Neuronal stem cell (in vitro differentiated cells): ENCODE data around the gene FAM161A.
A peak's percentile ranks its signal among the peaks of the same experiment; 100 is the strongest.
"Not testable (repeated sequence)": the region's sequence is repeated elsewhere in the genome, so short reads cannot be mapped to it uniquely, and the experiment has no call there.

Experiments
- DNase-seq: peaks from one replicate; pipeline ENCODE4 v3.0.0-alpha.2; 2013; ENCODE audit warnings: low spot score
- H2AFZ ChIP-seq: one replicate; pipeline ENCODE4 v1.6.1; 2013; ENCODE audit warnings: mild to moderate bottlenecking, low read length, inconsistent platforms
- H2AK5ac ChIP-seq: 2 replicates; pipeline ENCODE4 v1.6.1; 2013; ENCODE audit warnings: low read depth, mild to moderate bottlenecking, inconsistent platforms, low read length, moderate library complexity, mixed read lengths
- H2BK120ac ChIP-seq: 2 replicates; pipeline ENCODE4 v1.6.1; 2013; ENCODE audit warnings: low read depth, mild to moderate bottlenecking, inconsistent platforms, low read length, moderate library complexity, mixed read lengths
- H2BK12ac ChIP-seq: one replicate; pipeline ENCODE4 v1.6.1; 2013; ENCODE audit warnings: low read length, inconsistent platforms
- H2BK15ac ChIP-seq: 2 replicates; pipeline ENCODE4 v1.6.1; 2013; ENCODE audit warnings: mild to moderate bottlenecking, low read length, inconsistent platforms, mixed read lengths
- H2BK5ac ChIP-seq: one replicate; pipeline ENCODE4 v1.6.1; 2013; ENCODE audit warnings: inconsistent platforms, mild to moderate bottlenecking, low read length, moderate library complexity
- H3K14ac ChIP-seq: one replicate; pipeline ENCODE4 v1.6.1; 2013; ENCODE audit warnings: low read length, inconsistent platforms
- H3K18ac ChIP-seq: 2 replicates; pipeline ENCODE4 v1.6.1; 2013; ENCODE audit warnings: low read length, inconsistent platforms
- H3K23ac ChIP-seq: 2 replicates; pipeline ENCODE4 v1.6.1; 2013; ENCODE audit warnings: low read depth, mild to moderate bottlenecking, mixed read lengths, low read length, inconsistent platforms; ENCODE audit not compliant: poor library complexity
- H3K27ac ChIP-seq: replicated peaks from 3 replicates; pipeline ENCODE4 v1.5.1; 2013; ENCODE audit warnings: low read length, inconsistent platforms
- H3K27me3 ChIP-seq, 3 experiments: 2 replicates each; pipeline ENCODE4 v1.6.1; 2013; ENCODE audit warnings: low read length in 3 of 3, mild to moderate bottlenecking in 2 of 3, inconsistent platforms in 1 of 3, low read depth in 1 of 3, mixed read lengths in 1 of 3, moderate library complexity in 1 of 3; ENCODE audit not compliant: control insufficient read depth in 3 of 3, insufficient read depth in 3 of 3
- H3K36me3 ChIP-seq, 2 donors: replicated peaks in 1 of 2; 2 replicates each; pipeline ENCODE4 v1.6.1; 2013; ENCODE audit warnings: low read length in 2 of 2; ENCODE audit not compliant: control insufficient read depth in 2 of 2, insufficient read depth in 2 of 2
- H3K4ac ChIP-seq: 2 replicates; pipeline ENCODE4 v1.6.1; 2013; ENCODE audit warnings: inconsistent platforms, mild to moderate bottlenecking, low read length, moderate library complexity
- H3K4me1 ChIP-seq, 2 donors: 1 replicate in 1 of 2; 2 replicates in 1 of 2; pipeline ENCODE4 v1.6.1; 2013; ENCODE audit warnings: low read length in 2 of 2, low read depth in 1 of 2; ENCODE audit not compliant: control insufficient read depth in 2 of 2, insufficient read depth in 1 of 2
- H3K4me2 ChIP-seq: one replicate; pipeline ENCODE4 v1.6.1; 2013; ENCODE audit warnings: mild to moderate bottlenecking, low read length, inconsistent platforms; ENCODE audit not compliant: insufficient read depth, poor library complexity, severe bottlenecking
- H3K4me3 ChIP-seq, 2 donors: 2 replicates each; pipeline ENCODE4 v1.5.1; 2013; ENCODE audit warnings: low read length in 2 of 2, mild to moderate bottlenecking in 2 of 2, inconsistent platforms in 1 of 2, moderate library complexity in 1 of 2
- H3K79me1 ChIP-seq: one replicate; pipeline ENCODE4 v1.6.1; 2013; ENCODE audit warnings: low read depth, mild to moderate bottlenecking, inconsistent platforms, low read length, moderate library complexity
- H3K9ac ChIP-seq: one replicate; pipeline ENCODE4 v1.6.1; 2013; ENCODE audit warnings: mild to moderate bottlenecking, low read depth, low read length, inconsistent platforms; ENCODE audit not compliant: poor library complexity
- H3K9me3 ChIP-seq, 2 donors: replicated peaks in 1 of 2; 2 replicates each; pipeline versions ENCODE3 to v1.6.1; 2013; ENCODE audit warnings: low read length in 2 of 2, mild to moderate bottlenecking in 2 of 2, inconsistent platforms in 1 of 2, low read depth in 1 of 2, mixed read lengths in 1 of 2, moderate library complexity in 1 of 2; ENCODE audit not compliant: control insufficient read depth in 2 of 2, insufficient read depth in 1 of 2
- H4K8ac ChIP-seq: one replicate; pipeline ENCODE4 v1.6.1; 2013; ENCODE audit warnings: low read depth, mild to moderate bottlenecking, inconsistent platforms, low read length, moderate library complexity
- H4K91ac ChIP-seq: one replicate; pipeline ENCODE4 v1.6.1; 2013; ENCODE audit warnings: low read length, low read depth, mild to moderate bottlenecking, inconsistent platforms; ENCODE audit not compliant: poor library complexity
- WGBS, 2 donors: extraction: QIAGEN DNeasy Blood & Tissue Kit; methylation state at CpG; one replicate each; pipeline ENCODE4 v1.1.7; 2013; ENCODE audit warnings: missing lambda C conversion rate in 2 of 2, mixed read lengths in 1 of 2; ENCODE audit not compliant: insufficient read length in 2 of 2, insufficient replicate concordance in 1 of 2; ENCODE audit errors: extremely low coverage in 2 of 2; 5-methylcytosine and 5-hydroxymethylcytosine counted together

Gene FAM161A

GRCh38 chr2:61866482-61867089 lies 12.7 kb upstream of the FAM161A start:
- not testable (repeated sequence) for H3K4me3 ChIP-seq

GRCh38 chr2:61862085-61862484 lies 8.2 kb upstream of the FAM161A start:
- no peak overlapping the region for H2BK120ac ChIP-seq
- no peak overlapping the region for H3K23ac ChIP-seq
- no peak overlapping the region for H2AK5ac ChIP-seq
- H2BK15ac ChIP-seq, result no peak overlapping the region
- H2AFZ ChIP-seq, result no peak overlapping the region
- H3K9ac ChIP-seq, result no peak overlapping the region
- H3K14ac ChIP-seq, result no peak overlapping the region
- no peaks in the 10 kb centered on the region for H3K79me1 ChIP-seq
- no peak overlapping the region for H3K4ac ChIP-seq
- no peaks in the 10 kb centered on the region for H3K27me3 ChIP-seq
- H3K4me1 ChIP-seq, result no peaks in the 10 kb centered on the region
- no peak overlapping the region for H4K8ac ChIP-seq
- DNase-seq, result no peak
- H3K9me3 ChIP-seq, result peaks cover 0 to 4% of the 10 kb centered on the region in 2 donors
- H3K4me2 ChIP-seq, result no peak overlapping the region
- no CpG with 5 or more reads among the region's 5 CpGs for WGBS, 2 donors
- peaks cover 8 to 40% of the 10 kb centered on the region in 2 donors for H3K36me3 ChIP-seq
- H3K4me3 ChIP-seq, result no peak overlapping the region
- H4K91ac ChIP-seq, result no peak overlapping the region
- H3K18ac ChIP-seq, result no peak overlapping the region
- no peak overlapping the region for H2BK5ac ChIP-seq
- H3K27ac ChIP-seq, result no peak overlapping the region
- no peak overlapping the region for H2BK12ac ChIP-seq

More at GRCh38 chr2:61866482-61867089, 12.7 kb upstream of the FAM161A start:
- H3K9ac ChIP-seq, H4K8ac ChIP-seq, H3K14ac ChIP-seq, H2AK5ac ChIP-seq, H3K79me1 ChIP-seq, H2BK12ac ChIP-seq, H2AFZ ChIP-seq, H3K27me3 ChIP-seq, H4K91ac ChIP-seq, H3K18ac ChIP-seq, H3K4me2 ChIP-seq, H2BK5ac ChIP-seq, H2BK15ac ChIP-seq, H2BK120ac ChIP-seq, H3K23ac ChIP-seq, H3K4ac ChIP-seq, H3K27ac ChIP-seq, H3K9me3 ChIP-seq, H3K4me1 ChIP-seq, DNase-seq: not testable (repeated sequence)
- H3K36me3 ChIP-seq, result peaks cover 20 to 84% of the 10 kb centered on the region in 2 donors
- no CpG with 5 or more reads among the region's 14 CpGs for whole genome bisulfite sequencing, 2 donors

- no CpG with 5 or more reads among the region's 3 CpGs for WGBS, 2 donors
- Histone ChIP-seq H3K4me3 (no peak overlapping the region), H3K23ac (no peak overlapping the region), H3K9ac (no peak overlapping the region), H3K14ac (no peak overlapping the region), H3K27ac (no peak overlapping the region), H2BK120ac (no peak overlapping the region), H2BK15ac (no peak overlapping the region), H3K4me2 (no peak overlapping the region), H2AK5ac (no peak overlapping the region), H3K4ac (no peak overlapping the region), H3K79me1 (no peaks in the 10 kb centered on the region), H4K91ac (no peak overlapping the region), H3K36me3 (peaks cover 0 to 1% of the 10 kb centered on the region in 2 donors), H3K9me3 (no peaks in the 10 kb centered on the region), H4K8ac (no peak overlapping the region), H2BK12ac (no peak overlapping the region), H3K18ac (no peak overlapping the region), H2AFZ (no peak overlapping the region), H2BK5ac (no peak overlapping the region), H3K27me3 (no peaks in the 10 kb centered on the region), H3K4me1 (peaks cover 2% of the 10 kb centered on the region in 2 donors)
- no peak for DNase-seq
Observed at GRCh38 chr2:61857224-61857623, 3.4 kb upstream of the FAM161A start.

- H3K9me3 ChIP-seq, result no peaks in the 10 kb centered on the region
- H3K27me3 ChIP-seq, result no peaks in the 10 kb centered on the region
- no peak overlapping the region for H3K23ac ChIP-seq
- peak overlapping the region; percentile 97 for H2AFZ ChIP-seq
- peak overlapping the region; percentile 85 for H3K27ac ChIP-seq
- H3K4ac ChIP-seq, result no peak overlapping the region
- H3K14ac ChIP-seq, result no peak overlapping the region
- peaks cover 2% of the 10 kb centered on the region in 2 donors for H3K4me1 ChIP-seq
- DNase-seq, result no peak
- no peak overlapping the region for H2BK120ac ChIP-seq
- no peak overlapping the region for H2AK5ac ChIP-seq
- H2BK12ac ChIP-seq, result no peak overlapping the region
- no peaks in the 10 kb centered on the region for H3K79me1 ChIP-seq
- H2BK15ac ChIP-seq, result peak overlapping the region; percentile 1
- H4K91ac ChIP-seq, result no peak overlapping the region
- no peak overlapping the region for H4K8ac ChIP-seq
- WGBS, 2 donors, result no CpG with 5 or more reads among the region's 9 CpGs
- H3K18ac ChIP-seq, result peak overlapping the region; percentile 94
- H3K9ac ChIP-seq, result no peak overlapping the region
- H3K4me2 ChIP-seq, result peak overlapping the region; percentile 90
- no peak overlapping the region for H2BK5ac ChIP-seq
- H3K36me3 ChIP-seq, result peaks cover 0 to 3% of the 10 kb centered on the region in 2 donors
- H3K4me3 ChIP-seq, result peak overlapping the region; percentile 61 to 85
Observed at GRCh38 chr2:61855318-61855613, 1.4 kb upstream of the FAM161A start.
